Hematopoietic multipotent progenitor cell treated with erythropoietin and hydrocortisone succinate and interleukin-3 and kit ligand, for 6 days (in vitro differentiated cells): Measurements from ENCODE around the gene CSNK2B.

Source experiments
- DNase-seq: peaks from one replicate; pipeline ENCODE4 v3.0.0-alpha.2; 2015

CSNK2B gene

GRCh38 chr6:31665501-31666336, at the start of gene CSNK2B:
Gene CSNK2B, plus strand, starts transcription at chr6:31666080. Its CDS starts 752 bp downstream, at chr6:31666832.
- DNase-seq = peak; percentile 99

GRCh38 chr6:31617010-31617409, 48.9 kb upstream of the CSNK2B start:
- DNase-seq = no peak

- peak; percentile 100 for DNase-seq
Observed at GRCh38 chr6:31619805-31620585, 45.9 kb upstream of the CSNK2B start.

- peak; percentile 91 for DNase-seq
Observed at GRCh38 chr6:31620586-31621319, 45.1 kb upstream of the CSNK2B start, which contains the start of gene PRRC2A. Gene PRRC2A, plus strand, starts transcription at chr6:31620715. Its CDS starts 2,075 bp downstream, at chr6:31622790.

GRCh38 chr6:31621320-31621939, 44.5 kb upstream of the CSNK2B start:
- no peak for DNase-seq

- no peak for DNase-seq
Observed at GRCh38 chr6:31621991-31622390, 43.9 kb upstream of the CSNK2B start.

- peak; percentile 31 for DNase-seq
Observed at GRCh38 chr6:31622684-31623091, 43.2 kb upstream of the CSNK2B start.

GRCh38 chr6:31624070-31624469, 41.8 kb upstream of the CSNK2B start:
- DNase-seq = no peak

GRCh38 chr6:31626952-31627351, 38.9 kb upstream of the CSNK2B start:
- no peak for DNase-seq

- no peak for DNase-seq
Observed at GRCh38 chr6:31627690-31628287, 38.1 kb upstream of the CSNK2B start.

- DNase-seq = no peak
Observed at GRCh38 chr6:31629014-31629413, 36.9 kb upstream of the CSNK2B start.

GRCh38 chr6:31630177-31630934, 35.5 kb upstream of the CSNK2B start:
- no peak for DNase-seq

- no peak for DNase-seq
Observed at GRCh38 chr6:31631209-31631608, 34.7 kb upstream of the CSNK2B start.

- no peak for DNase-seq
Observed at GRCh38 chr6:31631681-31632278, 34.1 kb upstream of the CSNK2B start.

- no peak for DNase-seq
Observed at GRCh38 chr6:31632279-31632946, 33.5 kb upstream of the CSNK2B start.

GRCh38 chr6:31633447-31633846, 32.4 kb upstream of the CSNK2B start:
- DNase-seq = no peak

GRCh38 chr6:31634131-31634530, 31.7 kb upstream of the CSNK2B start:
- no peak for DNase-seq

GRCh38 chr6:31634969-31635575, 30.8 kb upstream of the CSNK2B start:
- DNase-seq = no peak

GRCh38 chr6:31636698-31637596, 28.9 kb upstream of the CSNK2B start:
- no peak for DNase-seq
